ENCODE measurements around the gene EPHA6. TPM values are rescaled to one million over a fixed set of nuclear protein-coding genes. Genes with fewer than 3 reads are reported as not detected.

EPHA6 gene
- total and polyA plus RNA-seq, 10 of the 15 experiments (the other 5 are each of a cell fraction or from before 2014, with no cell fraction given), result not detected

- no peak overlapping the region for H2AFZ ChIP-seq (ENCODE audit: control insufficient read depth, low read depth, low read length)
- H4K20me1 ChIP-seq (ENCODE audit: control insufficient read depth, insufficient read depth), result no peaks in the 10 kb centered on the region
- no peaks in the 10 kb centered on the region for H3K9me3 ChIP-seq (replicated peaks; ENCODE audit: control insufficient read depth, insufficient read depth, low read length)
- no peak for TF ChIP-seq EGR1 (IDR thresholded peaks at IDR 0.05; ENCODE audit: borderline replicate concordance in 1 of 2, low read depth in 2 of 2, low read length in 2 of 2)
- TF ChIP-seq SIN3A (IDR thresholded peaks at IDR 0.05; ENCODE audit: low read depth, low read length), result no peak
- no peak for TF ChIP-seq STAT3 (IDR thresholded peaks at IDR 0.05; ENCODE audit: low read depth, low read length)
- TF ChIP-seq KAT2A (conservative IDR thresholded peaks at IDR 0.05; ENCODE audit: control insufficient read depth, low read depth, low read length), result no peak
- TF ChIP-seq SP1 (IDR thresholded peaks at IDR 0.05; ENCODE audit: low read depth, low read length), result no peak
- TF ChIP-seq CTCF (IDR thresholded peaks at IDR 0.05 in 2 of 3, conservative IDR thresholded peaks at IDR 0.05 in 1 of 3; ENCODE audit: control insufficient read depth in 2 of 3, extremely low read depth in 1 of 3, insufficient read depth in 1 of 3, low read depth in 3 of 3, low read length in 3 of 3), result no peak
- TF ChIP-seq POLR2AphosphoS2 (IDR thresholded peaks at IDR 0.05; ENCODE audit: low read depth, low read length), result no peak
- no peak for TF ChIP-seq REST (IDR thresholded peaks at IDR 0.05; ENCODE audit: low read depth, low read length)
- no peak for TF ChIP-seq CBFB (IDR thresholded peaks at IDR 0.05; ENCODE audit: low read depth)
- TF ChIP-seq ZNF622 (IDR thresholded peaks at IDR 0.05), result no peak
- no peak for TF ChIP-seq EZH2 (IDR thresholded peaks at IDR 0.05; ENCODE audit: borderline replicate concordance, control insufficient read depth, low read depth, low read length)
- TF ChIP-seq EP300 (IDR thresholded peaks at IDR 0.05; ENCODE audit: borderline replicate concordance in 1 of 2, control insufficient read depth in 1 of 2, low read depth in 2 of 2, low read length in 2 of 2), result no peak
- no peak for TF ChIP-seq BACH1 (IDR thresholded peaks at IDR 0.05; ENCODE audit: borderline replicate concordance)
- TF ChIP-seq MAX (IDR thresholded peaks at IDR 0.05; ENCODE audit: low read depth, low read length), result no peak
- TF ChIP-seq CEBPZ (IDR thresholded peaks at IDR 0.05; ENCODE audit: low read depth, low read length), result no peak
- no peak overlapping the region for H3K27ac ChIP-seq (ENCODE audit: control insufficient read depth, insufficient read depth)
- no peaks in the 10 kb centered on the region; a peak in 1 of 4 replicates for H3K27me3 ChIP-seq (replicated peaks in 1 of 2; ENCODE audit: control insufficient read depth in 2 of 2, insufficient read depth in 2 of 2, low read length in 1 of 2)
- DNase-seq (ENCODE audit: low read depth, low spot score) (no peak), FAIRE-seq (no peak), ATAC-seq (no peak)
- ChIA-PET SMC1A (ENCODE audit: uncharacterized antibody, unreplicated experiment) (interaction anchor here (0.6 to 2.8 kb wide), 6 partner anchors 303 to 858 kb away, joined by 3 to 18 read pairs (median 4); no protein-coding TSS in a partner anchor), POLR2A (no interaction called here), CTCF (interaction anchor here (0.7 to 2.6 kb wide), 8 partner anchors 9 to 858 kb away, joined by 3 to 21 read pairs (median 6); no protein-coding TSS in a partner anchor), RAD21 (ENCODE audit: unreplicated experiment) (interaction anchor here (0.6 to 0.8 kb wide), 2 partner anchors 244 to 302 kb away, joined by 3 to 4 read pairs; no protein-coding TSS in a partner anchor)
- H3K4me3 ChIP-seq, result no peak overlapping the region
- BruUV-seq (replicated peaks), result no TSS peak
- no peak overlapping the region for H3K9ac ChIP-seq (ENCODE audit: control insufficient read depth, insufficient read depth, low read length)
- H3K4me1 ChIP-seq (ENCODE audit: control insufficient read depth, insufficient read depth, low read length), result no peaks in the 10 kb centered on the region
- in situ Hi-C loops (cut with MboI), result no loop called here
- no peak overlapping the region for H3K4me2 ChIP-seq (ENCODE audit: control insufficient read depth, insufficient read depth)
- intact Hi-C loops (cut with micrococcal nuclease; ENCODE audit: unreplicated experiment), result no loop called here
- H3K36me3 ChIP-seq (ENCODE audit: control insufficient read depth in 2 of 2, insufficient read depth in 2 of 2, low read length in 1 of 2), result no peaks in the 10 kb centered on the region
- WGBS (ENCODE audit: insufficient coverage, insufficient replicate concordance, low lambda C conversion rate, missing lambda C conversion rate), result 44% methylated on average over 2 of the region's 2 CpGs
- H3K79me2 ChIP-seq (ENCODE audit: control insufficient read depth, insufficient read depth, low read length), result no peaks in the 10 kb centered on the region
Observed at GRCh38 chr3:97720417-97720816, 906.0 kb downstream of the EPHA6 start.

Measured in GM12878 (cell line).